ENCODE results near the gene SLC1A2. TPM values are rescaled to one million over a fixed set of nuclear protein-coding genes. Genes with fewer than 3 reads are reported as not detected.

Gene SLC1A2
- total and polyA plus RNA-seq, 2 experiments from 2014 or later = 0.70 to 2.8 TPM

GRCh38 chr11:35243774-35244173, 175.6 kb downstream of the SLC1A2 start (continued):
- TF ChIP-seq, protein P1, sequence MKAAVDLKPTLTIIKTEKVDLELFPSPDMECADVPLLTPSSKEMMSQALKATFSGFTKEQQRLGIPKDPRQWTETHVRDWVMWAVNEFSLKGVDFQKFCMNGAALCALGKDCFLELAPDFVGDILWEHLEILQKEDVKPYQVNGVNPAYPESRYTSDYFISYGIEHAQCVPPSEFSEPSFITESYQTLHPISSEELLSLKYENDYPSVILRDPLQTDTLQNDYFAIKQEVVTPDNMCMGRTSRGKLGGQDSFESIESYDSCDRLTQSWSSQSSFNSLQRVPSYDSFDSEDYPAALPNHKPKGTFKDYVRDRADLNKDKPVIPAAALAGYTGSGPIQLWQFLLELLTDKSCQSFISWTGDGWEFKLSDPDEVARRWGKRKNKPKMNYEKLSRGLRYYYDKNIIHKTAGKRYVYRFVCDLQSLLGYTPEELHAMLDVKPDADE (IDR thresholded peaks at IDR 0.05) = no peak

DNA sequence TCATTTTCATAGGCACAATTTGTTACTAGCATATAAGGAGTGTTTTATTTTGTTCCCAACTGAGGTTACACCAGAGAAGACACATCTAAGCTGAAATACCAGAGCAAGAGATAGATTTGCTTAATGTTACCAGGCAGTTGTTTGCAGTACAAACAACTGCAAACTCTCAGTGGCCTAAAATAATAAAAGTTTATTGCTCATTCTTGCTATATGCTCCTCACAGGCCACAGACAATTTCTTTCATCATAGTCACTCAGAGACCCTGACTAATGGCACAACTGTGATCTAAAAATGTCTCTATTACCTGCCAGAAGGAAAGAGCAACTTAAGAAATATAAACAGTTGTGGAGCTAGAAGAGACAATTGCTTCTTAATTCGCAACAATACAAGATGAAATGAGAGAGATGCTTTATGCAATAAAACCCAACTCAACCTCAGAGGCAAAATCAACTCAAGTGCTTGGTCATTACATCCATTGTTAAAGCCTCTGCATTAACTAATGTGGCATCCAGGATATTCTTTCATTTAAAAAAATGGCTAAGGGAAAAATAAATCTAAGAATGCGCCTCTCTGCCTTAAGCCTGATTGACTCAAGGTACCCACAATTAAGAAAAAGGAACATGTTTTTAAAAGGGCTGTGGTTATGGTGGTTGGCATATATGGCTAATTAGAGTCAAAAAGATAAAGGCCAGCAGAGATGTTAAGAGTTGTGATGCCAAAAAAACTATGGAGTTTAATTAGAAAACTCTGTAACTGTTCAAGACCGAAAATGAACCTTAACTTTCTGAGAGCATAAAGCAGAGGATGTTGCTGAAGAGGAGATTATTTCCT, 176.7 kb downstream of the SLC1A2 start:
- no peak overlapping the region for H3K4me3 ChIP-seq

More for the DNA sequence above, 176.7 kb downstream of the SLC1A2 start:
- Histone ChIP-seq H3K4me2 (no peak overlapping the region), H3K9me2 (ENCODE audit: insufficient read depth) (no peaks in the 10 kb centered on the region), H3K27ac (ENCODE audit: low read depth) (no peak overlapping the region), H3K4me1 (ENCODE audit: insufficient read depth) (peaks cover 4% of the 10 kb centered on the region; the same call in 1 of the 2 replicates), H3K27me3 (ENCODE audit: insufficient read depth) (no peaks in the 10 kb centered on the region), H2AFZ (no peak overlapping the region), H3K36me3 (ENCODE audit: insufficient read depth) (no peaks in the 10 kb centered on the region), H3K79me2 (replicated peaks; ENCODE audit: insufficient read depth) (no peaks in the 10 kb centered on the region), H4K20me1 (replicated peaks; ENCODE audit: insufficient read depth) (no peaks in the 10 kb centered on the region), H3F3A (replicated peaks; ENCODE audit: low read depth) (no peaks in the 10 kb centered on the region)
- Mint-ChIP-seq H3K4me3 (no peak overlapping the region), H3K4me1 (peaks cover 4% of the 10 kb centered on the region; the same call in 2 of the 3 replicates), H3K27me3 (ENCODE audit: insufficient read depth, low read depth, poor library complexity) (peaks cover 9% of the 10 kb centered on the region), H3K9me3 (no peaks in the 10 kb centered on the region), H3K36me3 (ENCODE audit: low read depth) (no peaks in the 10 kb centered on the region), H3K27ac (no peak overlapping the region)
- no peak for TF ChIP-seq EZH2phosphoT487 (IDR thresholded peaks at IDR 0.05; ENCODE audit: unreplicated experiment)
- no peak for TF ChIP-seq ZNF114 (CRISPR knock-in tag; IDR thresholded peaks at IDR 0.05)
- TF ChIP-seq ZNF331 (CRISPR knock-in tag; IDR thresholded peaks at IDR 0.05; ENCODE audit: low read depth) = no peak
- no peak for TF ChIP-seq NANOG (IDR thresholded peaks at IDR 0.05; ENCODE audit: borderline replicate concordance)
- no peak for TF ChIP-seq EZH2 (IDR thresholded peaks at IDR 0.05; ENCODE audit: low read depth, unreplicated experiment)
- TF ChIP-seq POLR2AphosphoS5 (IDR thresholded peaks at IDR 0.05; ENCODE audit: low read depth) = no peak
- no peak for TF ChIP-seq STAT1 (IDR thresholded peaks at IDR 0.05; ENCODE audit: unreplicated experiment)
- TF ChIP-seq CREB1 (CRISPR knock-in tag; IDR thresholded peaks at IDR 0.05; ENCODE audit: low read depth) = no peak
- TF ChIP-seq REST (IDR thresholded peaks at IDR 0.05; ENCODE audit: unreplicated experiment) = no peak
- ATAC-seq = no peak
- no peak for DNase-seq (ENCODE audit: low spot score)

Measured in GM23338 (cell line).